Fibroblast of gingiva (primary cell): ENCODE data around the gene AHCYL2.

ENCODE experiments used
- DNase-seq: peaks from one replicate; pipeline ENCODE4 v3.0.0-alpha.2; 2011; ENCODE audit warnings: low read depth

AHCYL2 gene

DNA sequence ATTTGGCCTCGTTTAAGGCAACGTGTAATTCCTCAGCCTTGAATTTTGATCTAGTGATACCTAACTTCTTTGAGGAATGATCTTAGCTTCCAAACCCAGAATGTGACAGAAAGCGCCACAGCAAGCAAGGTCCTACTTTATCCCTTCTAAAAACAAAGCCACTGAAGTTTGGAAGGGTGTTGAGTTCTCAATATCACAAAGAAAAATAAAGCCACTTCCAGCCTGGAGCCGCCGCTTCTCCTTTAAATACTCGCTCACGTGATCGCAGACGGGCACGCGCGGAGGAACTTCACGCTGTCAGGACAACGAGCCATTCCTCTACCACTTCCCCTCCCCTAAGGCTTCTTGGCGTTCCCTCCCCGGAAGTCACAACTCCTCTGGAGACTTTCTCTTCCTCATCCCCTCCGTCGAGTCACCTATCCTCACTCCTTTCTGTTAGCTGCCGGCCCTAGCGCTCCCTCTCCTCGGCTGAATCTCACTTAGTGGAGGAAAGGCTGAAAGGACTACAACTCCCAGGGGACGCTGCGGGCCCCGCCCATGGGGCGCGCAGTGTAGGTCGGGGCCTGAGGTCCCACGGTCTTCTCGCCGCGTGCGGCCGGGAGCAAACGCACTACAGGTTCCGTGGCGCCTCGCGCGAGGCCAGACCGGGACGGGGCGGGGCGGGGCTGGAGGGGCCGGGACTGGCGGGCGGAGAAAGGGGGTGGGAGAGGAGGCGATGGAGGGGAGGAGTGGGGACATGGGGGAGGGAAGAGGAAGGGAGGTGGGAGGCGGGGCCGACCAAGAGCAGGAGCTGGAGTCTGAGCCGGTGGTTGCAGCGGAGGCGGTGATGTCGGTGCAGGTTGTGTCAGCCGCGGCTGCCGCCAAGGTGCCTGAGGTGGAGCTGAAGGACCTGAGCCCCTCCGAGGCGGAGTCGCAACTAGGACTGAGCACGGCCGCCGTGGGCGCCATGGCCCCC lies at the start of gene AHCYL2:
TSS of gene AHCYL2 (plus strand) at position 780 of the 955 bp plus-strand sequence.
- DNase-seq, result peak; percentile 98

DNA sequence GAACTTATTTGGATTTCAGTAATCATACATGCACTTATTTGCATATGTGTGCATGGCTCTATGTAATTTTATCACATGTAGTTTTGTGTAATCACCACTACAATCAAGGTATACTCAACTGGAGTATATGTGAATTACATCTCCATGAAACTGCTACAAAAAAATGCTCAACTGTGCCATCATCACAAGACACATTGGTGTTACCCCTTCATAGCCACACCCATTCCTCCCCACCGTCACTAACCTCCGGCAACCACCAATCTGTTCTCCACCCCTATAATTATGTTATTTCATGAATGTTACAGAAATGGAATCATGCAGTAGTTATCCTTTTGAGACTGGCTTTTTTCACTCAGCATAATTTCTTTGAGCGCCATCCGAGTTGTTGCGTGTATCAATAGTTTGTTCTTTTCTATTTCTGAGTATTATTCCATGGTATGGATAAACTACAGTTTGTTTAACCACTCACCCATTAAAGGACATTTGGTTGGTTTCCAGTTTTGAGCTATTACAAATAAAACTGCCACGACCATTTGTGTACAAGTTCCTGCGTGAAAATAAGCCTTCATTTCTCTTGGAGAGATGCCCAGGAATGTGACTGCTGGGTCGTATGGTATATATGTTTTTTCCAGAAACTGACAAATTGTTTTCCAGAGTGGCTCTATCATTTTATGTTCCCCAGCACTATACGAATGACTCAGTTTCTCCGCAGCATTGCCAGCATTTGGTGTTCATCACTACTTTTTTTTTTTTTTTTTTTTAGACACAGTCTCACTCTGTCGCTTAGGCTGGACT lies 47.7 kb upstream of the AHCYL2 start:
- no peak for DNase-seq

DNA sequence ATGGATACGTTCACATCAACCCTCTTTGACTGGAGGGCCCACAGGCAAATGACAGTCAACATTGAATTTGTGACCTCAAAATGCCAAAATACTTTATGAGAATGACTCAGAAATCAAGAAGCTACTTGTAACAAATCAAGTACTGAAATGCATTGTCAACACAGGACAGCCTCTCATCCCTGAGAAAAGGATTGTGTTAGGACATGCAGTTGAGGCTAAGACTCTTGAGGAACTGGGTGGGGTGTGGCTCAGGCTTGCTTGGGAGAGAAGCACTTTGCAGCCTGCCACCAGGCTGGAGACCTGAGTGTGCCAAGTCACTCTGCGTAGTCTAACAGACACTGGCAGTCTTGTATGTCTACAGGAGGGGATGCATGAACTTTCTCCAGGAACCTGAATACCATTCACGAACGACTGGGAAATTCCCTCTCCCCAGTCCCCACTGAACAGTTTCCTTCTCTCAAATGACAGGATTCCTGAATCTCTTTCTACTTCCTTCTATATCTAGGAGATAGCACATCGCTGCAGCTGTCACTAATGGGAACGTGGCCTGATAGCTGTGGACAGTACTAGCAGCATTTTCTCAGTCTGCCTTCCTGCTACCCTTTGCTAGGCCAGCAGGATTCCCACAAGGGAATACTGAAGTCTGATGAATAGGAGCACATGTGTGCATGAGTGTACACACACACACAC lies 39.7 kb upstream of the AHCYL2 start:
- DNase-seq, result no peak

DNA sequence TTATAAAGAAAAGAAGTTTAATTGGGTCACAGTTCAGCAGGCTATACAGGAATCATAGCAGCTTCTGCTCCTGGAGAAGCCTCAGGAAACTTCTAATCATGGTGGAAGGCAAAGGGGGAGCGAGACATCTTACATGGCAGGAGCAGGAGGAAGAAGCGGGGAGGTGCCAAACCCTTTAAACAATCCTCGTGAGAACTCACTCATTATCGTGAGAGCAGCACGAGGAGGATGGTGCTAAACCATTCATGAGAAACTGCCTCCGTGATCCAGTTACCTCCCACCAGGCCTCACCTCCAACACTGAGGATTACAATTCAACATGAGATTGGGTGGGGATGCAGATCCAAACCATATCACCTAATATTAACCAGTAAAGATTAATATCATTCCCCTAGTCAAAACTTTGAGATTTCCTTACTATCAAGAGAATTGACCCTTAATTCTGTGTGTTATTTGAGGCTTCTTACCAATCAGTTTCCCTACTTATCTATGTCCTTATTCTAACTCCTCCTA lies 38.0 kb upstream of the AHCYL2 start:
- no peak for DNase-seq

DNA sequence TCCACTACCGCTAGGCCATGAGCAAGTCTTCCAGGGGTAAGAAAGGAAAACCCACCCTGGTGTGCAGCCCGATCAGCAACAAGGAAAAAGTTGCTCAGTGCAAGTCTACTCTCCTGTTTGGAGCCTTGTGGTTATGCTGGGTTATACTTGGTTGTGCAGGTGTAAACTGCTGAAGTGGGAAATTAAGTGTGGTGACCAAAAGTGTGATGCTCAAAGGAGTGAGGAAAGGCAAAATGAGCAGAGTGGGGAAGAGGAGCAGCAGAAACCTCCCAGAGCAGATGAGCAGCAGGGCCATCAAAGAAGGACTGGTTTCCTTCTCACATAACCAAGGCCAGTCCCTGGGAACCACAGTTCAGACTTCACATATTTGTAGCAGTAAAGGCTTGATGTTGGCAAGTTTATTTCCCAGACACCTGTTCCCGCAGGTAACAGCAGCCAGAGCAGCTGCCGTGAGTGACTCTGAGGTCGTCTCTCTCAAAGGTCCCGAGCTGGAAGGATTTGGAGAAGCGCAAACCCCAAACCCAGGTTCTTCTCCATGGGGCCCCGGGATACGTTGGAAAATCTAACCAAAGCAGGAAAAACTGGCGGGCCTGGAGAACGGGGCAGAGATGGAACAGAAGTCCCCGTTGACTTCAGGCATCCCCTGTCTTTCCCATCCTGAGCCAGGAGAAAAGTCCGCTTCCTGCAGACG lies 37.0 kb upstream of the AHCYL2 start:
- DNase-seq, result no peak

DNA sequence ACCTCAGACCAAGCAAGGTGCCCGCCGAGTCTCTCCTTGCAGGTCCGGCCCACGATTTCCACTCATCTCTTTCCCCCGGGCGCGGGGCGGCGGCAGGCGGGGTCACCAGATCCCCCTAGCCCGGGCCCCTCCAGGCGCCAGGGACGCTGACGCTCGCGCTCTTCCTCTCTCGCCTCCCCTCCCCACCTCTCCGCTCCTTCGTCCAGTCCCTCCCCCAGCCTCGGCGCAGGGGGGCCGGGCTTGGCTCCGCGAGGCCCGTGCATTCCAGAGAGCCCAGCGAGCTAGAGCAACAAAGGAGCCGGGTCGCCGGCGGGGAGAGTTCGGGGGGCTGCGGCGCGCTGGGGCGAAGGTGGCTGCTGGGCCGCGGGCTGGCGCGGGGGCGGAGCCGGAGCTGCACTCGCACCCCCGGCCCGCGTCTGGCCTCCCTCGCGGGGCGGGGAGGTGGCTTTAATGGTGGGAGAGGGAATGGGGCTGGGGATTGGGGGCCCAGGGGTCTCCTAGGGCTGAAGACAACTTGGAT lies 36.4 kb upstream of the AHCYL2 start, which contains the start of gene SMO:
TSS of gene SMO (plus strand) at position 262 of the 520 bp plus-strand sequence. CDS start 519 bp downstream, outside the sequence.
- no peak for DNase-seq

DNA sequence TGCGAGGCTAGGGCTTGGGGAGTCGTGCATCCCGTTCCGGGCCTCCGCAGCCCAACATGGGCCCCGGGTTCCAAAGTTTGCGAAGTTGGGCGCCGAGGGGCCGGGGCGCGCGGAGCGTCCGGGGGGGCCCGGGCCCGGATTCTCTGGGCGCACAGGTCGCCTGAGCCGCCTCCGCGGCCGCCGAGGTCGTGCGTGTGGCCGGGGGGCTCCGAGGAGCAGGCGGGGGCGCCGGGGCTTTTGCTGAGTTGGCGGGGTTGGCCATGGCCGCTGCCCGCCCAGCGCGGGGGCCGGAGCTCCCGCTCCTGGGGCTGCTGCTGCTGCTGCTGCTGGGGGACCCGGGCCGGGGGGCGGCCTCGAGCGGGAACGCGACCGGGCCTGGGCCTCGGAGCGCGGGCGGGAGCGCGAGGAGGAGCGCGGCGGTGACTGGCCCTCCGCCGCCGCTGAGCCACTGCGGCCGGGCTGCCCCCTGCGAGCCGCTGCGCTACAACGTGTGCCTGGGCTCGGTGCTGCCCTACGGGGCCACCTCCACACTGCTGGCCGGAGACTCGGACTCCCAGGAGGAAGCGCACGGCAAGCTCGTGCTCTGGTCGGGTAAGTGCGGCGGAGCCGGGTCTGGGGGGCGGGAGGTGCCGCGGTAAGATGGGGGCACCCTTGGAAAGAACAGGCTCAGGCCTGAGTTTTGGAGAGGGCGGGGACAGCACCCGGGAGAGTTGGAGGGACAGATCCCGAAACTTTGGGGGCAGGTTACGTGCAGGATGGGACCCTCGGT lies 35.8 kb upstream of the AHCYL2 start:
- DNase-seq, result no peak

DNA sequence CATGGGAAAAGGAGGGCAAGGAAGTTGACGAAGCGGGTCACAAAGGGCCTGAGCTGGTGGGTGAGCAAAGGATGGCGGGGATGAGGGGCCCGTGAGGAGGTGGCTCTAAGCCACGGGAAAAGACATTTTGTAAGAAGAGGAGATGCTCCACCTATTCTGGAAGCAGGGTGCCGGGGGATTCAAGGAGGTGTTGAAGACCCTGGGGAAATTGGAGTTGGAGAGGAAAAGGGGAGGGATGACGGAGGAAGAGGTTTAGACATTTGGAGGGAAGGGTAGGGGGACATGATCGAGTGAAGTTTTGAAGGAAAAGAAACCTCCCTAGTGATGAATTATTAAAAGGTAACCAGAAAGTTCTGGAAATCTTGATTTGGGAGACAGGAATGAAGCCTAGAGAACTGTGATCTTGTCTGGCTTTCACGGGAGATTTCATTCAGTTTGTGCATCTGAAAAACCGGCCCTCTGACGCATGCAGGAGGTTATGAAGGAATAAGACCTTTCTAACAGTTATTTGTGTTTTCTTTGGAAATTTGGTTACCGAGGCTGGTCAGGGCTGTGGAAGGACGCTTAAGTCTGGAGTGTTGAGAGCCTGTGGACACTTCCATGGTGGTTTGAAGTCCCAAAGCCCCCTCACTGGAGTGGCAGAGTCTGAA lies 35.0 kb upstream of the AHCYL2 start:
- DNase-seq, result no peak

DNA sequence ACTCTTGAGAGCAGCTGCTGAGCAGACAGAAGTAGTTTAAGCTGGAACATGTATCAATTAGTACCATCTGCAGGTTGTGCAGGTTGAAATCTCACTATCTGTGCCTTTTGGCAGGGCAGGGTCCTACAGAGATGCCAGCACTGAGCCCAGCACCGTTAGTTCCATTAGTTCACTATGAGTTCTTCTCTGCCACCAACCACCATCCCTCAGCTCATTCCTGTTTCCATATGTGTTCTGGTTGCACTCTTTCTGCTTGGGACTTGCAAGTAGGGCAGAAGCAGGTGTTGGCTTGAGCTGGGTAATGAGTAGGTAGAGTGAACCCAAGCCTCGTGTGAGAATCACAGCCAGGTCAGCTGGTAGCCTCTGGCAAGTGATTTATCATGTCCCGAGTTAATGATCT lies 33.6 kb upstream of the AHCYL2 start:
- no peak for DNase-seq

DNA sequence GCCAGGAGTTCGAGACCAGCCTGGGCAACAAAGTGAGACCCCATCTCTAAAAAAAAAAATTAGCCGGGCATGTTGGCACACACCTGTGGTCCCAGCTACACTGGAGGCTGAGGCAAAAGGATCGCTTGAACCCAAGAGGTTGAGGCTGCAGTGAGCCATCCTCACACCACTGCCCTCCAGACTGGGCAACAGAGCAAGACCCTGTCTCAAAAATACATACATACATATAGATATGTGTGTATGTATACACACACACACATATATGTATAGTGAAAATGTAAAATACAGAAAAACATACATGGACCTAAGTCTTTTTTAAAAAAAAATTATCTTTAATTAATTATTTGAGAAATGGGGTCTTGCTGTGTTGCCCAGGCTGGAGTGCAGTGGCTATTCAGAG lies 30.9 kb upstream of the AHCYL2 start:
- DNase-seq, result no peak

DNA sequence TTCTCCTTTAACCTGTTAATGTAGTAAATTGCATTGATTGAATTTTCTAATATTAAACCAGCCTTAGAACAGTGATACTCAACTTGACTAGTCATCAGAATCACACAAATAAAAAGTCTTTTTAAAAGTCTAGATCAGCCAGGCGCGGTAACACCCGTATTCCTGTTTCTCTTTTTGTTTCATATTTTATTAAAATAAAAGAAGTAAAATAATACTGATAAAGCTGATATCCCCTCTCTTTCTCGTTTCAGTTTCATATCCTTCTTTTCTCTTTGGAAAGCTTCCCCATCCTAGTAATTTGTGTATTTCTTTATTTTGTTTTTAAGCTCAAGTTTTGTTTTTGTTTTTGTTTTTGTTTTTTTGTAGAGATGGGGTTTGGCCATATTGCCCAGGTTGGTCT lies 27.1 kb upstream of the AHCYL2 start:
- DNase-seq, result no peak

DNA sequence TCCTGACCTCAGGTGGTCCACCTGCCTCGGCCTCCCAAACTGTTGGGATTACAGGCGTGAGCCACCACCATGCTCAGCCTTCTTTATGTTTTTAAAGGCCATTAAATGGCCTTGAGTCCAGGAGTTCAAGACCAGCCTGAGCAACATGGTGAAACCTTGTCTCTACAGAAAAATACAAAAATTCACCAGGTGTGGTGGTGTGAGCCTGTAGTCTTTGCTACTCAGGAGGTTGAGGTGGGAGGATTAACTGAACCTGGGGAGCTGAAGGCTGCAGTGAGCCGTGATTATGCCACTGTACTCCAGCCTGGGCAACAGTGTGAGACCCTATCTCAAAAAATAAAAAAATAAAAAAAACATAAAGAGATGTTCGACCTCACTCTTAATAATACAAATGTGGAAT lies 25.4 kb upstream of the AHCYL2 start:
- DNase-seq, result no peak

DNA sequence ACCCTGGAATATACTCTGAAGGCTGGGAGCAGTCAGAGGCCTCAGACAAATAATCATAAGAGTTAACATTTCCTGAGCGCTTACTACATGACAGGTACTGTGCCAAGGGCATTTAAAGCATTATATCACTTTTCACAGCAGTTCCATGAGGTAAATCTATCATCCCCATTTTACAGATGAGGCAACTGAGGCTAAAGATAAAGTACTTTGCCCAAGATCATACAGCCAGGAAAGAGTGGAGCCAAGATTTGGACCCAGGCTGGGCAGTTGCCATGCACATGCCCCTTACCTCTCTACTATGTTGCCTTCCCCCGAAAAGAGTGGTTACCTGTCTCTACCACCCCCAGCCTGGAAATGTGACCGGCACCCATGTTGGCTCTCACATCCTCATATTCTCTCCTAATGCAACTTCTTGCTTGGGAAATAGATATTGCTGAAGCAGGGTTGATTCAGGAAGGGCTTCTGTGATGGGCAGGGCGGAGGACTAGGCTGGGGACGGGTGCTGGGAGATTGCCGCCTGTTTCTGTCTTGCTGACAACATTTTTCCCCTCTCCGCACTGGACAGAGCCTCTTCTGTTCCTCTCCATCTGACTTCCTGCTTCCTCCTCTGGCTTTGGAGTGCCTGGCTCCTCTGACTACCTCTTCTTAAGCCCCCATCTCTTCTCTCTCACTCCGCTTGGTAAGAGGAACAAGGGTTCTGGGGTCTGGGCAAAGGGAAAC lies 22.6 kb upstream of the AHCYL2 start:
- DNase-seq, result no peak

DNA sequence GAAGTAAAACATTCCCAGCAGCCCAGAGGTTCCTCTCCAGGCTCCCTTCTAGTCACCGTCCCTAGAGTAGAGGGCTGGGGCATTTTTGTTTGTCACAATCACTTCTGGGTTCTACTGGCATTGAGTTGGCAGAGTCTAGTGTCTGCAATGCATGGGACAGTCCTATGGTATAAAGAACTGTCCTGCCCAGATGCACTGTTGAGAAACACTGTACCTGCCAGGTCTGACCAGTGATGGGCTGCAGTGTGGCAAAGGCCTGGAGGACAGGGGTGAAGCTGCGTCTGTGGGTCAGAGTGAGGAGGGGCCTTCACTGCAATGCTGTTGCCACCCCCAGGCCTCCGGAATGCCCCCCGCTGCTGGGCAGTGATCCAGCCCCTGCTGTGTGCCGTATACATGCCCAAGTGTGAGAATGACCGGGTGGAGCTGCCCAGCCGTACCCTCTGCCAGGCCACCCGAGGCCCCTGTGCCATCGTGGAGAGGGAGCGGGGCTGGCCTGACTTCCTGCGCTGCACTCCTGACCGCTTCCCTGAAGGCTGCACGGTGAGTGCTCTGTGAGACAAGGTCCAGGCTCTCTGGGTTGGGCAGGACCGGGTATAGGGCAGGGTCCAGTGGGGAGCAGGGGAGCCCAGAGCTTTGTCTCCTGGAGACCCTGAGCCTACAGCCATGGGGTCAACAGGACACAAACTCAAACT lies 21.6 kb upstream of the AHCYL2 start:
- no peak for DNase-seq

DNA sequence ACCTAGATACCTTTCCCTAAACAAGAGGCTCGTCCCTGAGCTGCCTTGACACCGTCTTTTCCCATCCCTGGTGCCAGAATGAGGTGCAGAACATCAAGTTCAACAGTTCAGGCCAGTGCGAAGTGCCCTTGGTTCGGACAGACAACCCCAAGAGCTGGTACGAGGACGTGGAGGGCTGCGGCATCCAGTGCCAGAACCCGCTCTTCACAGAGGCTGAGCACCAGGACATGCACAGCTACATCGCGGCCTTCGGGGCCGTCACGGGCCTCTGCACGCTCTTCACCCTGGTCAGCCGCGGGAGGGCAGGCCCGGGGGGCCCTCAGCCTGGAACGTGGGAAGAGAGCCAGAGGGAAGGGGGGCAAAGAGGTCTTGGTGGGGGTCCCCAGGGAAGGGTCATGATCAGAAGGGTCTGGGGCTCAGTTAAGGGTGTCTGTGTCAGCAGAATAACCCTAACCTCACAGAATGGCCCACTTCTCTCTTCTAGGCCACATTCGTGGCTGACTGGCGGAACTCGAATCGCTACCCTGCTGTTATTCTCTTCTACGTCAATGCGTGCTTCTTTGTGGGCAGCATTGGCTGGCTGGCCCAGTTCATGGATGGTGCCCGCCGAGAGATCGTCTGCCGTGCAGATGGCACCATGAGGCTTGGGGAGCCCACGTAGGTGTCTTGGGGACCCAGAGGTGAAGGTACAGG lies 19.6 kb upstream of the AHCYL2 start:
- no peak for DNase-seq

DNA sequence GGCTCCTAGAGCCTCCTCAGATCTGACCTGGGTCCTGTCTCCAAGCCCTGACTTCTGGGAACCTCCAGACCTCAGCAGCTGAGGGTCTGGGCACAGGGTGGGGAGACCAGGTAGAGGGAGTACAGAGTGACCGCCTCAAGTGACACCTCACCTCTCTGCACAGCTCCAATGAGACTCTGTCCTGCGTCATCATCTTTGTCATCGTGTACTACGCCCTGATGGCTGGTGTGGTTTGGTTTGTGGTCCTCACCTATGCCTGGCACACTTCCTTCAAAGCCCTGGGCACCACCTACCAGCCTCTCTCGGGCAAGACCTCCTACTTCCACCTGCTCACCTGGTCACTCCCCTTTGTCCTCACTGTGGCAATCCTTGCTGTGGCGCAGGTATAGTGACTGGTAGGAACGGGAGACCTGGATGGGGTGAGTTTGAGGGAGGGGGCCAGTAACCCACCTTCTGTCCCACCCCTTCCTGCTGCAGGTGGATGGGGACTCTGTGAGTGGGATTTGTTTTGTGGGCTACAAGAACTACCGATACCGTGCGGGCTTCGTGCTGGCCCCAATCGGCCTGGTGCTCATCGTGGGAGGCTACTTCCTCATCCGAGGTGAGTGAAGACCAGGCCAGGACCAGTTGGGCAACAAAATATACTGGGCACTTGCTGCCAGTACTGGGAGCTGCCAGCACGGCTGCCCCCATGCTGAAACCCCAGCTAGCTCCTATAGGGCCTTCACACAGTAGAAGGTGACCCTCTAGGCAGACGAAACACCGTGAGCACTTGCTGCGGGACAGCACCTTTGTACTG lies 18.6 kb upstream of the AHCYL2 start:
- no peak for DNase-seq

DNA sequence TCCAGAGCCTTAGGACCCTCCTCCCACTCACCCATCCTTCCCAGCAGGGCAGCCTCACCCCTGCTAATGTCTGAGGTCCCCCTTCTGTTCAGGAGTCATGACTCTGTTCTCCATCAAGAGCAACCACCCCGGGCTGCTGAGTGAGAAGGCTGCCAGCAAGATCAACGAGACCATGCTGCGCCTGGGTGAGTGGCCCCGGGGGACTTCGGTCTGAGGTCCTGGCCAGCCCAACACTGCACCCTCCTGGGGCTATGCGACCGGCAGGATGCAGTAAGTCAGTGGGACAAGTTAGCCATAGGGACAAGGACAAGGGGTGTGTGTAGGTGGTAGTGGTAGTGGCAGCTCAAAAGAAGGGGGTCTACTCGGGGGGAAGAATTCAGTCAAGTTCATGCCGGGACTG lies 16.2 kb upstream of the AHCYL2 start:
- no peak for DNase-seq
